HL-60/S4 treated with phorbol 12-myristate 13-acetate at 8.2 ng/mL for 4 days and 3 days (cell line): ENCODE results near the gene PACSIN1.
"Not testable (repeated sequence)": the region's sequence is repeated elsewhere in the genome, so short reads cannot be mapped to it uniquely, and the experiment has no call there.

Experiments used
- in situ Hi-C: fragments of 300-500 bp; cut with MboI; formaldehyde crosslinking; loops from 2 replicates; pipeline ENCODE4 v1.15.0; 2022; ENCODE audit warnings: low sequenced_read_pairs

The PACSIN1 gene

GRCh38 chr6:34457742-34458735 is 7.8 kb upstream of the PACSIN1 start:
- in situ Hi-C loops = no loop called here

GRCh38 chr6:34459899-34460593 is 5.8 kb upstream of the PACSIN1 start:
- in situ Hi-C loops = no loop called here

GRCh38 chr6:34460796-34461507 is 4.9 kb upstream of the PACSIN1 start:
- in situ Hi-C loops = no loop called here

- in situ Hi-C loops = no loop called here
Measured at GRCh38 chr6:34462010-34462409, 3.9 kb upstream of the PACSIN1 start.

GRCh38 chr6:34462551-34462971 is 3.3 kb upstream of the PACSIN1 start:
- in situ Hi-C loops = no loop called here

- in situ Hi-C loops = no loop called here
Measured at GRCh38 chr6:34463299-34463698, 2.6 kb upstream of the PACSIN1 start.

GRCh38 chr6:34463849-34464248 is 2.0 kb upstream of the PACSIN1 start:
- in situ Hi-C loops = no loop called here

GRCh38 chr6:34466242-34467185 is 638 bp downstream of the PACSIN1 start:
- in situ Hi-C loops = no loop called here

- in situ Hi-C loops = no loop called here
Measured at GRCh38 chr6:34468378-34468892, 2.6 kb downstream of the PACSIN1 start.

GRCh38 chr6:34469499-34469898 is 3.6 kb downstream of the PACSIN1 start:
- in situ Hi-C loops = no loop called here

GRCh38 chr6:34472425-34472824 is 6.5 kb downstream of the PACSIN1 start:
- in situ Hi-C loops = no loop called here

GRCh38 chr6:34473967-34474366 is 8.1 kb downstream of the PACSIN1 start:
- in situ Hi-C loops = no loop called here

- in situ Hi-C loops = no loop called here
Measured at GRCh38 chr6:34474754-34475153, 8.9 kb downstream of the PACSIN1 start.

- in situ Hi-C loops = no loop called here
Measured at GRCh38 chr6:34475238-34475682, 9.4 kb downstream of the PACSIN1 start.

- in situ Hi-C loops = no loop called here
Measured at GRCh38 chr6:34475767-34476328, 10.0 kb downstream of the PACSIN1 start.

- in situ Hi-C loops = no loop called here
Measured at GRCh38 chr6:34476447-34476846, 10.6 kb downstream of the PACSIN1 start.

- in situ Hi-C loops = no loop called here
Measured at GRCh38 chr6:34476921-34477320, 11.0 kb downstream of the PACSIN1 start.

GRCh38 chr6:34478796-34479195 is 12.9 kb downstream of the PACSIN1 start:
- in situ Hi-C loops = no loop called here

GRCh38 chr6:34483781-34484180 is 17.9 kb downstream of the PACSIN1 start:
- in situ Hi-C loops = not testable (repeated sequence)

GRCh38 chr6:34484391-34484790 is 18.5 kb downstream of the PACSIN1 start:
- in situ Hi-C loops = no loop called here
